Smooth muscle cell (in vitro differentiated cells): ENCODE results near the gene NDRG3. TPM values are rescaled to one million over a fixed set of nuclear protein-coding genes. Genes with fewer than 3 reads are reported as not detected.
A peak's percentile ranks its signal among the peaks of the same experiment; 100 is the strongest.

Experiments
- DNase-seq: peaks from one replicate; lab custom pipeline; 2025; ENCODE audit not compliant: unreplicated experiment; lab: John Stamatoyannopoulos, UW
- H2AFZ ChIP-seq: fragments of 200-600 bp; sonication (generic); 2 replicates; pipeline ENCODE4 v1.6.0; 2016; ENCODE audit warnings: antibody characterized with exemption, low read depth, mild to moderate bottlenecking
- H3F3A ChIP-seq: fragments of 200-600 bp; sonication (generic); 2 replicates; pipeline ENCODE4 v1.6.0; 2017; ENCODE audit warnings: antibody characterized with exemption, low read depth
- H3K27ac ChIP-seq: fragments of 200-600 bp; sonication (generic); 2 replicates; pipeline ENCODE4 v1.5.1; 2016; ENCODE audit warnings: low read depth, mild to moderate bottlenecking
- H3K27me3 ChIP-seq: fragments of 200-600 bp; sonication (generic); 2 replicates; pipeline ENCODE4 v1.6.1; 2016; ENCODE audit warnings: low read depth, mild to moderate bottlenecking
- H3K36me3 ChIP-seq: fragments of 200-600 bp; sonication (generic); 2 replicates; pipeline ENCODE4 v1.5.1; 2016; ENCODE audit warnings: low read depth
- H3K4me1 ChIP-seq: fragments of 200-600 bp; sonication (generic); 2 replicates; pipeline ENCODE4 v1.5.1; 2016; ENCODE audit warnings: low read depth
- H3K4me2 ChIP-seq: fragments of 200-600 bp; sonication (generic); 2 replicates; pipeline ENCODE4 v1.6.0; 2016; ENCODE audit warnings: mild to moderate bottlenecking
- H3K4me3 ChIP-seq: fragments of 200-600 bp; sonication (generic); 2 replicates; pipeline ENCODE4 v1.5.1; 2016; ENCODE audit warnings: mild to moderate bottlenecking
- H3K79me2 ChIP-seq: fragments of 200-600 bp; sonication (generic); 2 replicates; pipeline ENCODE4 v1.6.0; 2016; ENCODE audit warnings: low read depth, mild to moderate bottlenecking
- H3K9ac ChIP-seq: fragments of 200-600 bp; sonication (generic); 2 replicates; pipeline ENCODE4 v1.6.0; 2016; ENCODE audit warnings: low read depth
- H3K9me3 ChIP-seq: fragments of 200-600 bp; sonication (generic); replicated peaks from 2 replicates; pipeline ENCODE4 v1.5.1; 2016; ENCODE audit warnings: low read depth
- H4K20me1 ChIP-seq: fragments of 200-600 bp; sonication (generic); 2 replicates; pipeline ENCODE4 v1.6.0; 2016; ENCODE audit warnings: low read depth
- WGBS: methylation state at CpG from one replicate; pipeline ENCODE4 v1.1.7; 2016; ENCODE audit warnings: low lambda C conversion rate; 5-methylcytosine and 5-hydroxymethylcytosine counted together
- polyA plus RNA-seq: library from polyadenylated mRNA; unstranded; fragments of >200 nt; fragmentation: Nextera tagmentation; extraction: Ambion mirVana; gene quantifications from 2 replicates; pipeline ENCODE4 v1.2.1, GENCODE V29; 2016
- total RNA-seq: library from RNA; depleted of rRNA; stranded (reverse); fragments of >200 nt; gene quantifications from 2 replicates; pipeline ENCODE4 v1.2.3, GENCODE V29; 2014
- TF ChIP-seq, protein P1 (sequence below): fragments of 200-600 bp; sonication (generic); IDR thresholded peaks from 2 replicates; pipeline ENCODE4 v1.5.1; 2017; ENCODE audit warnings: borderline replicate concordance, mild to moderate bottlenecking, antibody characterized with exemption; ENCODE audit not compliant: insufficient read depth, poor library complexity, severe bottlenecking

NDRG3 gene
- total and polyA plus RNA-seq, 2 experiments from 2014 or later: 13.4 to 14.6 TPM

GRCh38 chr20:36792422-36792821 is 46.5 kb upstream of the NDRG3 start:
- no peak overlapping the region for H3K4me3 ChIP-seq
- no peak overlapping the region for H3K4me2 ChIP-seq
- TF ChIP-seq, protein P1, sequence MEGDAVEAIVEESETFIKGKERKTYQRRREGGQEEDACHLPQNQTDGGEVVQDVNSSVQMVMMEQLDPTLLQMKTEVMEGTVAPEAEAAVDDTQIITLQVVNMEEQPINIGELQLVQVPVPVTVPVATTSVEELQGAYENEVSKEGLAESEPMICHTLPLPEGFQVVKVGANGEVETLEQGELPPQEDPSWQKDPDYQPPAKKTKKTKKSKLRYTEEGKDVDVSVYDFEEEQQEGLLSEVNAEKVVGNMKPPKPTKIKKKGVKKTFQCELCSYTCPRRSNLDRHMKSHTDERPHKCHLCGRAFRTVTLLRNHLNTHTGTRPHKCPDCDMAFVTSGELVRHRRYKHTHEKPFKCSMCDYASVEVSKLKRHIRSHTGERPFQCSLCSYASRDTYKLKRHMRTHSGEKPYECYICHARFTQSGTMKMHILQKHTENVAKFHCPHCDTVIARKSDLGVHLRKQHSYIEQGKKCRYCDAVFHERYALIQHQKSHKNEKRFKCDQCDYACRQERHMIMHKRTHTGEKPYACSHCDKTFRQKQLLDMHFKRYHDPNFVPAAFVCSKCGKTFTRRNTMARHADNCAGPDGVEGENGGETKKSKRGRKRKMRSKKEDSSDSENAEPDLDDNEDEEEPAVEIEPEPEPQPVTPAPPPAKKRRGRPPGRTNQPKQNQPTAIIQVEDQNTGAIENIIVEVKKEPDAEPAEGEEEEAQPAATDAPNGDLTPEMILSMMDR: peak; percentile 18
- DNase-seq: no peak
- H3K9ac ChIP-seq: no peak overlapping the region
- H3K79me2 ChIP-seq: no peaks in the 10 kb centered on the region
- no peak overlapping the region for H2AFZ ChIP-seq
- H3K36me3 ChIP-seq: no peaks in the 10 kb centered on the region
- WGBS: 70% methylated on average over 3 of the region's 3 CpGs
- H3F3A ChIP-seq: no peaks in the 10 kb centered on the region
- no peak overlapping the region for H3K27ac ChIP-seq
- peaks cover 12% of the 10 kb centered on the region for H4K20me1 ChIP-seq
- no peaks in the 10 kb centered on the region for H3K27me3 ChIP-seq
- H3K9me3 ChIP-seq: no peaks in the 10 kb centered on the region
- H3K4me1 ChIP-seq: peaks cover 4% of the 10 kb centered on the region

DNA sequence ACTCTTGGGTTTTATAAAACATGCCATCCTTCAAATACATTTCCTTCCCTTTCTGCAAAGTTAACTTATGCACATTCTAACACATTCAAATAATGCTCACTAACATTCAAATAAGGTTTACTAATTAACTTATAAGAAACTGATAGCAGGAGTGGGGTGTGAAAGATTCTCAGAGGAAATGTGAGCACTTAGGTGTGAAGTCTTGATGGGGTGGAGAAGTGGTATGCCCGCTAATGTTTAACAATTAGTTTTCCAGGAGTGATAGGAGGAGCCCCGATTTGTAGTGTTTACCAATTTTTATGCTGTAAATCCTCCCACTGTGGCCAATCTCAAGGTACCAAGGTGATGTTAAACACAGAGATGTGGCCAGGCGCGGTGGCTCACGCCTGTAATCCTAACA is 46.0 kb upstream of the NDRG3 start:
- 94% methylated on average over 5 of the region's 5 CpGs for WGBS
- peaks cover 4% of the 10 kb centered on the region for H3K4me1 ChIP-seq
- H2AFZ ChIP-seq: no peak overlapping the region
- TF ChIP-seq, protein P1: no peak
- no peaks in the 10 kb centered on the region for H3K79me2 ChIP-seq
- H3K36me3 ChIP-seq: no peaks in the 10 kb centered on the region
- no peak overlapping the region for H3K27ac ChIP-seq
- no peak overlapping the region for H3K4me3 ChIP-seq
- H3K9ac ChIP-seq: no peak overlapping the region
- no peak overlapping the region for H3K4me2 ChIP-seq
- no peak for DNase-seq
- no peaks in the 10 kb centered on the region for H3K27me3 ChIP-seq
- H3F3A ChIP-seq: no peaks in the 10 kb centered on the region
- peaks cover 17% of the 10 kb centered on the region for H4K20me1 ChIP-seq
- no peaks in the 10 kb centered on the region for H3K9me3 ChIP-seq

DNA sequence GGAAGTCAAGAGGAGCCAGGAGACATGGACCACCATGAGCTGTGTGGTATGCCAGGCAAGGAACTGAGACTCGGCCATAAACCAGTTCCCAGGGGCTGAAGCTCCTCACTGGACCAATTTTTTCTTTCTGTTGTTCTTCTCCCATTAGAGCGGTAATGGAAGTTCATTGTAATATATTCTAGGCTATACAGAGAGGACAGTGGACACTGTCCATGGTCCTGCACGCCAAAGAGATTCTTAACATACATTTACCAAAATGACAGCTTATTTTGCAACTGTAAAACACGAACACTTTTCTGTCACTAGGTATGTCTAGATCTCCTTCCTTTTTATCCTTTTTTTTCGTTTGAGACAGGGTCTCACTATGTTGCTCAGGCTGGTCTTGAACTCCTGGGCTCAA is 40.8 kb upstream of the NDRG3 start:
- no peak overlapping the region for H3K9ac ChIP-seq
- H4K20me1 ChIP-seq: peaks cover 30% of the 10 kb centered on the region
- H3F3A ChIP-seq: no peaks in the 10 kb centered on the region
- TF ChIP-seq, protein P1: no peak
- H3K4me3 ChIP-seq: no peak overlapping the region
- DNase-seq: no peak
- 95% methylated on average over 5 of the region's 5 CpGs for WGBS
- no peak overlapping the region for H3K27ac ChIP-seq
- no peaks in the 10 kb centered on the region for H3K79me2 ChIP-seq
- H3K4me1 ChIP-seq: no peaks in the 10 kb centered on the region
- no peaks in the 10 kb centered on the region for H3K36me3 ChIP-seq
- H3K27me3 ChIP-seq: no peaks in the 10 kb centered on the region
- no peaks in the 10 kb centered on the region for H3K9me3 ChIP-seq
- no peak overlapping the region for H3K4me2 ChIP-seq
- no peak overlapping the region for H2AFZ ChIP-seq

GRCh38 chr20:36786246-36786645 is 40.4 kb upstream of the NDRG3 start:
- H4K20me1 ChIP-seq: peaks cover 30% of the 10 kb centered on the region
- 98% methylated on average over 13 of the region's 13 CpGs for WGBS
- no peaks in the 10 kb centered on the region for H3F3A ChIP-seq
- no peaks in the 10 kb centered on the region for H3K36me3 ChIP-seq
- no peaks in the 10 kb centered on the region for H3K4me1 ChIP-seq
- no peaks in the 10 kb centered on the region for H3K79me2 ChIP-seq
- TF ChIP-seq, protein P1: no peak
- no peaks in the 10 kb centered on the region for H3K27me3 ChIP-seq
- H3K9me3 ChIP-seq: no peaks in the 10 kb centered on the region
- no peak overlapping the region for H2AFZ ChIP-seq
- H3K9ac ChIP-seq: no peak overlapping the region
- no peak overlapping the region for H3K27ac ChIP-seq
- no peak overlapping the region for H3K4me2 ChIP-seq
- H3K4me3 ChIP-seq: no peak overlapping the region
- DNase-seq: no peak
